Measurements from ENCODE around the gene ZNF691. TPM values are rescaled to one million over a fixed set of nuclear protein-coding genes. Genes with fewer than 3 reads are reported as not detected.

Gene ZNF691
- total RNA-seq, 2 experiments from 2014 or later, result 10.8 to 11.0 TPM

Other genes with a start within 250 kb of the ZNF691 start
- 100 to 1,000 TPM; 109 to 116 TPM for gene PPIH, start 188.2 kb upstream of the ZNF691 start, total RNA-seq
- 100 to 1,000 TPM; 607 to 643 TPM for gene YBX1, start 164.2 kb upstream of the ZNF691 start, total RNA-seq
- not detected for gene CLDN19, start 106.4 kb upstream of the ZNF691 start, total RNA-seq
- gene P3H1, start 79.6 kb upstream of the ZNF691 start, total RNA-seq, result 10 to 100 TPM; 39.7 to 41.5 TPM
- gene C1orf50, start 79.4 kb upstream of the ZNF691 start, total RNA-seq, result 1 to 10 TPM; 7.0 to 9.4 TPM
- under 1 TPM; 0.21 to 0.25 TPM for gene TMEM269, start 61.6 kb upstream of the ZNF691 start, total RNA-seq
- gene ERMAP, start 29.5 kb upstream of the ZNF691 start, total RNA-seq, result 1 to 10 TPM; 7.7 to 7.8 TPM
- 10 to 100 TPM; 19.8 to 20.6 TPM for gene SVBP, start 29.2 kb upstream of the ZNF691 start, total RNA-seq
- 100 to 1,000 TPM in 1 of 2 experiments, 10 to 100 TPM in 1; 98.0 to 109 TPM for gene SLC2A1, start 112.3 kb downstream of the ZNF691 start, total RNA-seq